HG03432 (cell line): ENCODE data around the gene NXT2.
A peak's percentile ranks its signal among the peaks of the same experiment; 100 is the strongest.
"Not testable (repeated sequence)": the region's sequence is repeated elsewhere in the genome, so short reads cannot be mapped to it uniquely, and the experiment has no call there.

Experiments
- ATAC-seq: cut with Tn5 transposase; IDR thresholded peaks from one replicate; pipeline ENCODE4 v1.9.1; 2021; ENCODE audit warnings: mild to moderate bottlenecking, moderate library complexity; ENCODE audit not compliant: unreplicated experiment

Gene NXT2

DNA sequence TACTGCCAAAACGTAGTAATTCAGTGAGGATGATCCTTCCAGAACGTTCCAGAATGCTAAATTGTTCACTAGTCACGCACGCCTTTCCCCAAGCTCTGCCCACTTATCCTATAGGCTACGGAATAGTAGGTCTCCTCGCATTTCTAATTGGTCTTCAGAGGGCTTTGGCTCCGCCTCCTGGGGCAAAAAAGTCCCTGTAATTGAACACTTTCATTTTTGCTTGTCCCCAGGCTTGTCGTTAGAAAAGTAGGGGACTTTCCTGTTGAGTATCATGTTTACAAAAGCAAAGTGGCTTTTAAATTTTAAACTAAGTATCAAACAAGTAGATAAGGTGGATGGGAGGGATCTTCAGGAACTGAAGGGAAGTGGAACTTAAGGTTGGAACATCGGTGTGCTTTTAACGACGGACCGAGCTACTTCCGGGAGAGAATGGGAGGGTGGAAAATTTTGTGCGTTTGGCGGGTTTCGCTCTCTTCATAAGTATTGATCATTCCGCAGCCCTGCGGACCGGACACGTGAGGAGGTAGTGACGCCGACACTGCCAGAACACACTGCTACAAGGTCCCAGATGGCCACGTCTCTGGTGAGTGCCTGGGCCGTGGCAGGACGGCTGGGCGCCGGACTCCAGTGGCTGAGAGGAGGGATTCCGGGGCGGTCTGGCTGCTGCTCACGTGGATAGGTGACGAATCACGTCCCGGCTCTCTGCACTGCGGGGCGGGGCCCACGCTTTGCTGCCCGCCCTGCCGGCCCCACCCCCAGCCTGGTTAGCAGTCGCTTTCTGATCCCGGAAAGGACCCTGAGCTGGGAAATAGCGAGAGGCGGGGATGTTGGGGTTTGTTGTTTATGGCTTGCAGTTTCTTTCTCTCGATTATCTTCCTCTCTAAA, at the start of gene NXT2:
Gene NXT2, plus strand, starts transcription at position 406 of the 885 bp plus-strand sequence. Its CDS starts 163 bp downstream, at position 569.
- peak; percentile 98 for ATAC-seq

DNA sequence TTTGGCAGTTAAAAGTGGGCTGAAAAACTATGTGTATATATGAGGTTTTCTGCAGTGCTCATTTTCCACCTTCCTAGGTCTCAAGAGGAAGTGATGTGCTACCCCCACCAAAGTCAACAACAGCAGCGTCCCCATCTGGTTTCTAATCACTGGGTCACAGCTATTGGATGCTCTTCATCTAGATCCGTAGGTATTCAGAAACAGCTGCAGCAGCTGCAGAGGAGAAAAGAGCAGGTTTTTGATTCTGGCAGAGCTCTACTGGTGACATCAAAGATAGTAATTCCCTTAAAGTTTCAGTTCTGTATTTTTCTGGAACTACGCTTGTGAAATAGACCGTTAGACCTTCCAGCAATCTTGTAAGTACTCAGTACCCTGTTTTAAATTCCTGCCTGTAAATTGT, 49.0 kb upstream of the NXT2 start:
- peak; percentile 82 for ATAC-seq

DNA sequence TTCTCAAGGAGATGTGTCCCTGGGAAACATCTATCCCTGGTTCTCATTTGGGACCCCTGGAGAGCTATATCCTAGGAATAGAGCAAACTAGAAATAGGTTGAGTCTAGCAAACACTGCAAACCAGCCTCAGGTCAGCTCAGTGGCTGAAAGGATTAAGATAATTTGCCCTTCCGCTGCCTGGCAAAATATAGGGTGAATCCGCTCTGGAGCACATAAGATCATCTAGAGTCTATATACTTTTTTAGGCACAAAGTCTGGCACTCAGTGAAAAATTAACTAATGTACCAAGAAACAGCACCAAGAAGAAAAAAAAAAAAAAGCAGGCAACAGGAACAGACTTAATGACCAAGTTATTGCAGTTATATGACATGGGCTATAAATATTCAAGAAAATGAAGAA, 47.5 kb upstream of the NXT2 start:
- ATAC-seq = no peak

DNA sequence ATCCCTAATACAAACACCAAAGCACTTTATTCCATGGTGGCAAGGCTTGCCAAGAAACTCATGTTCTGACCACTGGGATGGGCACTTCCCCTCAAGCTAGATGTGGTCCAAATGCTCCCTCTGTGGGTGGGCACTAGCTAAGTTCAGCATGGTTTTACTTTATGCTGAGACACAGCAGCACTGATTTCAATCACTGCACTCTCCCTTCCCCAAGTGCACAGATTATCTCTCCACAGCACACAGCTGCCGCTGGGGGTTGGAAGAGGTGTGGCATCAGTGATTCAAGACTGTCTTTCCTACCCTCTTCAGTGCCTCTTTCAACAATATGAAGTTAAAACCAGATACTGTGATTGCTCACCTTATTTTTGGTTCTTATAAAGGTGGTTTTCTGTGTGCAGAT, 38.2 kb upstream of the NXT2 start:
- no peak for ATAC-seq

DNA sequence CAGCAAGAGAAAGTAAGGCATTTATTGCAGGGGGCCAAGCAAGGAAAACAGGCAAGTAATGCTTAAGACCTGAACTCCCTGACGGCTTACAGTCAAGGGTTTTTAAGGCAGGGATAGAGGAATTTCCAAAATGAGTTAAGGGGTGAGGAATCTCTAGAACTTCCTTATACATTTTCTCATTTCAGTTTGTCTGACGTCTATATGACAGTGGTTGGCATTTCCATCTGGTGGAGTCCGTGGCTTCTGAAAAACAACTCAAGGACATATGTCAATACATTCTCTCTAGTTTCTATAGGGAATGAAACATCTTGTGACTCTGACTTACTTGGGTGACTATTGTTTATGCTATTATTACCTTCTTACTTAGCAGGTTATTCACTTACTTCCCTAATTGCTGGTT, 35.5 kb upstream of the NXT2 start:
- no peak for ATAC-seq

DNA sequence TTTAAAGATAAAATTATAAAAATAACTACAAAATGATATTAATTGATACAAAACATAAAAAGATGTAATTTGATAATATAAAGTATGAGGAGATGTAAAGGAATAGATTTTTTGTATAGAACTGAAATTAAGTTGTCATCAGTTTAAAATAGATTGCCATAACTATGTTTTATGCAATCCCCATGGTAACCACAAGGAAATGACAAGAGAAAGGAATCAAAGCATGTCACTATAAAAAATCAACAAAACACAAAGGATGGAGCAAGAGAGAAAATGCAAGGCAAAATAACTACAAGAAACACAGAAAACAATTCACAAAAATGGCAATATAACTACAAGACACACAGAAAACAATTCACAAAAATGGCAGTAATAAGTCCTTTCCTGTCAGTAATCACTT, 27.7 kb upstream of the NXT2 start:
- ATAC-seq = no peak

DNA sequence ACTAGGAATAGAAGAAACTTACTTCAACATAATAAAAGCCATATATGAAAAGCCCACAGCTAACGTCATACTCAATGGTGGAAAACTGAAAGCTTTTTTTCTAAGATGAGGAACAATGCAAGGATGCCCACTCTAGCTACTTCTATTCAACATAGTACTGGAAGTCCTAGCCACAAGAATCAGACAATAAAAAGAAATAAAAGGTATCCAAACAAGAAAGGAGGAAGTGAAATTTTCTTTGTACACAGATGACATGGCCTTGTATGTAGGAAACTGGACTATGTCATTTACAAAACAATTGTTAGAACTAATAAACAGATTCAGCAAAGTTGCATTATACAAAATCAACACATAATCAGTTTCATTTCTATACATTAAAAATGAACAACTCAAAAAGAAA, 25.5 kb upstream of the NXT2 start:
- no peak for ATAC-seq

DNA sequence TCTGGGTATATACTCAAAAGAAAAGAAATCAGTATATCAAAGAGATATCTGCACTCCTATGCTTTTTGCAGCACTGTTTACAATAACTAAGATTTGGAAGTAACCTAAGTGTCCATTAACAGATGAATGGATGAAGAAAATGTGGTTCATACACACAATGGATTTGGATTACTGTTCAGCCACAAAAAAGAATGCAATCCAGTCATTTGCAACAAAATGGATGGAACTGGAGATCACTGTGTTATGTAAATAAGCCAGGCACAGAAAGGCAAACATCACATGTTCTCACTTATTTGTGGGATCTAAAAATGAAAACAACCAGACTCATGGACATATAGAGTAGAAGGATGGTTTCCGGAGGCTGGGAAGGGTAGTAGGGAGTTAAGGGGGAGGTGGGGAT, 17.6 kb upstream of the NXT2 start:
- ATAC-seq = no peak

DNA sequence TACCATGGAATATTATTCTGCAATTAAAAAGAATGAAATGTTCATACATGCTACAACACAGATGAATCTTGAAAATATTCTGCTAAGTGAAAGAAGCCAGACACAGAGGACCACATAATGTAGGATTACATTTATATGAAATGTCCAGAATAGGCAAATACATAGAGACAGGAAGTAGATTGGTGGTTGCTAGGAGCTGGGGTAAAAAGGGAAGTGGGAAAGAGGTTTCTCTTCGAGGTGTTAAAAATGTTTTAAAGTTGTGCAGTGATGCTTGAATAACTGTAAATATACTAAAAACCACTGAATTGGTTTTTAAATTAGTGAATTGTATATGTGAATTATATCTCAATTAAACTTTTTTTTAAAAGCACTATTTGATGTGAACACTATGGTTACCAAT, 3.6 kb upstream of the NXT2 start:
- no peak for ATAC-seq

DNA sequence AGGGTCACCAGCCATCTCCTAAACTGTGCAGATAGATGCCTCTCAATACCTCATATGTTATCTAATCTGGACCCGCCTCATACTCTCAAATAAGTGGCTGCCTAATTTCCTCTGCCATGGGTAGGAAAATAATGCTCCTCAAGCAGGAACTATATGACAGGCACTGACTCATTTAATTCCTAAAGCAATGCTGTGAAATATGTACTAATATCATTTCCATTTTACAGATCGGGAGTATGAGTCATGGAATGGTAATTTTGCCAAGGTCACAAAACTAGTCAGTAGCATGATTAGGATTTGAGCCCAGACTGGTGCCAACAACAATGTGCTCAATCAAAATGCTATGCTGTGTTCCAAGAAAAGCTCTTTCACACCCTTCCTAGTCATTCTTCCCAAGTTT, 3.0 kb upstream of the NXT2 start:
- no peak for ATAC-seq

DNA sequence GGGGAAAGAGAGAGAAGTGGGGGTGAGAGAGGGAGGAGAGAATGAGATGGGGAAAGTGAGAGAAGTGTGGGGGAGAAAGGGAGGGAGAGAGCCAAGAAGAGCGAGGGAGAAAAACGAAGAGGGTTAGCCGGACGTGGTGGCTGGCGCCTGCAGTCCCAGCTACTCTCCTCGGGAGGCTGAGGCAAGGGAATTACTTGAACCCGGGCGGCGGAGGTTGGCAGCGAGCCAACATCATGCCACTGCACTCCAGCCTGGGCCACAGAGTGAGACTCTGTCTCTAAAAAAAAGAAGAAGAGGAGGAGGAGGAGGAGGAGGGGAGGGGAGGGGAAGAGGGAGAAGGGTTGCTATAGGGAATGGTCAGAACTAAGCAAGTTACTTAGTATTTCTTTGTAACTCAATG, 1.7 kb upstream of the NXT2 start:
- no peak for ATAC-seq

DNA sequence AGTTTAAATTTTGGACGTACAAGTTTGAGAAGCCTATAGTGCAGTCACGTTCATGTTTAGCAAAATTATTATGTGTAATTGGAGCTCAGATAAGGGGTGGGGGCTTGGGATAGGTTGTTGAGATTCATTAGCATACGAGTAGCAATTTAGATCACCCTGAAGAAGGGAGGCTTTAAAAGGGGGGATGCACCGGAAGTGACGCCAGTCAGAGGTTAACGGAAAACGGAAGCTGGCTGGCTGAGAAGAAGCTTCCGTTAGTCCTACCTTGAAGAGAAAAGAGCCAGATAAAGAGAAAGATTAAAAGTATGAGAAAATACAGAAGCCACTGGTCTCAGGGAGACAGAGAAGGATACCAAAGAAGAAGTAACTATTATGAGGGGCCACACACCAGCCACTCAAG, 1.1 kb upstream of the NXT2 start:
- no peak for ATAC-seq

DNA sequence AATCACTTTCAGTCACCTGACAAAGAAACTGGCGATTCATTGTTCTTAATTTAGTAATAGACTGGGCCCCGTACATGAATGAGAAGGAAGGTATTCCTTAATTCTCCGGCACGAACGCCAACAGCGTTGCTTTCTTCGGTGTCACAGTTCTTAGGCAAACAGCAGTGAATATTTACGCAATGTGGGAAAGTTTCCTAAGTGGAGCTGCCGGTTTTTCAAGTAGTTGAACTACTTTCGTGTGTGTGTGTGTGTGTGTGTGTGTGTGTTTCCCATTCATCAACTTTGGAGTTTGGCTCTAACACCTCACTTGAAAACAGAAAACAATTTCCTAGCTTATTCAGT, 651 bp downstream of the NXT2 start:
- no peak for ATAC-seq

DNA sequence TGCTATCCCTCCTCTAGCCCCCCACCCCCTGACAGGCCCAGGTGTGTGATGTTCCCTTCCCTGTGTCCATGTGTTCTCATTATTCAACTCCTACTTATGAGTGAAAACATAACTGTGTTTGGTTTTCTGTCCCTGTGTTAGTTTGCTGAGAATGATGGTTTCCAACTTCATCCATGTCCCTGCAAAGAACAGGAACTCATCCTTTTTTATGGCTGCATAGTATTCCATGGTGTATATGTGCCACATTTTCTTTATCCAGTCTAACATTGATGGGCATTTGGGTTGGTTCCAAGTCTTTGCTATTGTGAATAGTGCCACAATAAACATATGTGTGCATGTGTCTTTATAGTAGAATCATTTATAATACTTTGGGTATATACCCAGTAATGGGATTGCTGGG, 2.4 kb downstream of the NXT2 start:
- ATAC-seq = not testable (repeated sequence)

DNA sequence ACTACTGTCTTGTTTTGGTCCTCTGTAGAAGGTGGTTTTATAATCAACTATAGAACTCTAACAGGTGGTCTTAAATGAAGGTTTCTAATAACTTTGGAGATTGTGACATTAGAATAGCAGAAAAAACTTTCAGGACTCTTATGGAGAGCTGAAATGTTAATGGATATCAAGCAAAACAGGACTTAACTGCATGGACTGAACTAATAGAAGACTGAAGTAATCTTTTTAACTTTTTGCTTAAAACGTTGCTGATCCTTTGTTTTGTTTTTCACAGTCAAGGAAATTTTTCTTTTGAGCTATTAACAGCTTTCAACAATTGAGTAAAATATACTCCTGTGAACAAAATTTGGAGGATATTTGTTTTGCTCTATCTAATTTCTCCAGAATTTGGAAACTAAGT, 17.2 kb downstream of the NXT2 start:
- no peak for ATAC-seq

DNA sequence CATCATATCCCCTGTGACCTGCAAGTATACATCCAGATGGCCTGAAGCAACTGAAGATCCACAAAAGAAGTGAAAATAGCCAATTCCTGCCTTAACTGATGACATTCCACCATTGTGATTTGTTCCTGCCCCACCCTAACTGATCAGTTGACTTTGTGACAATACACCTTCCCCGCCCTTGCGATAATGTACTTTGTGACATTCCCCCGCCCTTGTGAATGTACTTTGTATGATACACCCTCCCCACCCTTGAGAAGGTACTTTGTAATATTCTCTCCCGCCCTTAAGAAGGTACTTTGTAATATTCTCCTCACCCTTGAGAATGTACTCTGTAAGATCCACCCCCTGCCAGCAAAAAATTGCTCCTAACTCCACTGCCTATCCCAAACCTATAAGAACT, 39.4 kb downstream of the NXT2 start:
- ATAC-seq = not testable (repeated sequence)

DNA sequence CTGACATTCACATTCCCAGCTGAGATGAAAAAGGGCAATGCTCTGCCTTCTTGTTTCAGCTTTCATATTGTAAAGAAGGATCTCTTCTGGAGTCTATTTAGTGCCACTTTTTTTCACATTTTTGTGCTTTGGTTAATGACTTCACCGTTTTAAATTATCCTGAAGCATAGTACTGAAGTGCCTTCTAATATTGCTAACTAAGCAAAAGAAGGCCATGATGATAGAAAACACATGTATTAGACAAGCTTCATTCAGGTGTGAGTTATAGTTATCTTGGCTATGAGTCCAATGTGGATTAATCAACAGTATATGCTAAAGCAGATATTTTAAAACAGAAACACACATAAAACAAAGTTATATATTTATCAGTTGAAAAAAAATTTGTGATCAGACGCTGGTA, 40.4 kb downstream of the NXT2 start:
- ATAC-seq = no peak

DNA sequence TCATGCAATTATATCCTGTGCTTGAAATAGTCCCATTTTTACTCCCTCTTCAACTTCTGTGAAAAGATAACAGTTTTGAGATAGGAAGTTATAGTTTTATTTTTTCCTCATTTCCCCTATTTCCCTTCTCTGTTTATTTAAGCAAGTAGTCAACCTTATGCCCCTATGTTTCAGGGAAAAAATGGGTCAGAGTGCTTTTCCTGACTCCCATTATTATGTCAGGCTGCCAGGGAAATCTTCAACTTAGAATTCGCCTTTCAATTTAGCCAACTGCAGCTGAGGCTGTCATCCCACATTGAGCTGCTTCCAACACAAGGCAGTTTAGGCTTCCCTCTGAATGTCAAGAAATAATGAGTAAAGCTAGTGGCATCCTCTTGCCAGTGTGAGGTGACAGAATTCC, 42.3 kb downstream of the NXT2 start:
- ATAC-seq = no peak

DNA sequence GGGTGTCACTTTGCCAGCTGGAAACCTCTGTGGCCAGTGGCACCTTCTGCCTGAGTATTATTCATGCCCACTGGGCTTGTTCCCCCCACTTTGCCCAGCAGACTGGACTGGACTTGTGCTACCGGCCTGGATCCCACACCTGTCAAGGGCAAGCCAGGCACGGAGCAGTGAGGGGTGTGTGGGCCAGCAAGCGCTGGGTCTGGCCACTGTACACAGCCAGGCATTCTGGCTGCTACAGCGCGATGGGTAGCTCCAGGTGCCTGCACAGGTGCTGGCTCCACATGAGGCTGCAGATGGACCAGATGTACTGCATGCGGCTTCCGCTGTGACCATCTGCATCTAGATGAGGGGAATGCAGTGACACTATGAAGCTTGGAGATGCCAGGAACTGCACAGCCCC, 48.8 kb downstream of the NXT2 start:
- ATAC-seq = no peak

DNA sequence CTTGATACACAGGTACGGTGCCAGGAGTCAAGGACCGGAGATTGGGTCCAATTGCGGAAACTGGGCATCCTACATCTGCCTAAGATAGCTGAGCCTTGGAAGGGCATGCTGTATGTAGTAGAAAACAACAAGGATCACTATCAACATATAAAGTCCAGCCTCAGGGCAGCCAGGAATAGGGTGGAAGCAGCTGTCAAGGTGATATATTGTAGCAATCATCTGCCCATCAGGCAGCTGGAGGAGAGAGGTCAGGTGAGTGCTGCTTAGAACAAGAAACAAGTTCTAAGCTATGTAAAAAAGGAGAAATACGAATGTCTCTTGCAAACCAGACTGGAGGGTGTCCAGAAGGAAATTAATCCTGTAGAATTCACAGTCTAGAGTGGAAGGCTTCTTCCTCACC, 53.5 kb downstream of the NXT2 start:
- ATAC-seq = no peak
